NCI-H1694 treated with DMSO at 0.1 percent for 48 hours (cell line): Measurements from ENCODE around the gene FIGNL2.
"Not testable (repeated sequence)": the region's sequence is repeated elsewhere in the genome, so short reads cannot be mapped to it uniquely, and the experiment has no call there.

Experiments used
- DNase-seq: peaks from one replicate; lab custom pipeline; 2025; lab: John Stamatoyannopoulos, UW

FIGNL2 gene

GRCh38 chr12:51848326-51848727 lies at the start of gene FIGNL2:
FIGNL2 (minus strand) TSS chr12:51848718; CDS start chr12:51822413, 26,305 bp downstream.
- DNase-seq, result no peak

GRCh38 chr12:51897181-51897580 lies 48.7 kb upstream of the FIGNL2 start:
- DNase-seq, result no peak

- no peak for DNase-seq
These were observed 47.7 kb upstream of the FIGNL2 start for GRCh38 chr12:51896236-51896635.

GRCh38 chr12:51895378-51896135 lies 47.0 kb upstream of the FIGNL2 start:
- no peak for DNase-seq

GRCh38 chr12:51893786-51894185 lies 45.3 kb upstream of the FIGNL2 start:
- DNase-seq, result no peak

- peak; percentile 9 for DNase-seq
These were observed 43.3 kb upstream of the FIGNL2 start for GRCh38 chr12:51891843-51892242.

- no peak for DNase-seq
These were observed 42.1 kb upstream of the FIGNL2 start for GRCh38 chr12:51890511-51891171.

- no peak for DNase-seq
These were observed 41.6 kb upstream of the FIGNL2 start for GRCh38 chr12:51890133-51890464.

GRCh38 chr12:51889216-51890132 lies 41.0 kb upstream of the FIGNL2 start:
- no peak for DNase-seq

GRCh38 chr12:51888316-51889215 lies 40.0 kb upstream of the FIGNL2 start:
- DNase-seq, result no peak

- no peak for DNase-seq
These were observed 39.2 kb upstream of the FIGNL2 start, which contains the start of gene ANKRD33 for GRCh38 chr12:51887476-51888315. ANKRD33 (plus strand) TSS chr12:51888103; CDS start chr12:51888187, 84 bp downstream.

- no peak for DNase-seq
These were observed 37.6 kb upstream of the FIGNL2 start for GRCh38 chr12:51886021-51886710.

- not testable (repeated sequence) for DNase-seq
These were observed 36.9 kb upstream of the FIGNL2 start for GRCh38 chr12:51885294-51886020.

- DNase-seq, result no peak
These were observed 36.2 kb upstream of the FIGNL2 start for GRCh38 chr12:51884676-51885229.

- DNase-seq, result no peak
These were observed 35.6 kb upstream of the FIGNL2 start for GRCh38 chr12:51883998-51884675.

- no peak for DNase-seq
These were observed 34.8 kb upstream of the FIGNL2 start for GRCh38 chr12:51883295-51883694.

- no peak for DNase-seq
These were observed 30.6 kb upstream of the FIGNL2 start for GRCh38 chr12:51879102-51879501.

GRCh38 chr12:51874486-51874885 lies 26.0 kb upstream of the FIGNL2 start:
- no peak for DNase-seq
